LNCAP (cell line): ENCODE data around the gene IFIT2.

Experiments used
- TF ChIP-seq, protein P1 (sequence below): fragments of 450-650 bp; IDR thresholded peaks from 2 replicates; pipeline ENCODE4 v1.5.1; 2017; ENCODE audit warnings: mild to moderate bottlenecking

Gene IFIT2

DNA sequence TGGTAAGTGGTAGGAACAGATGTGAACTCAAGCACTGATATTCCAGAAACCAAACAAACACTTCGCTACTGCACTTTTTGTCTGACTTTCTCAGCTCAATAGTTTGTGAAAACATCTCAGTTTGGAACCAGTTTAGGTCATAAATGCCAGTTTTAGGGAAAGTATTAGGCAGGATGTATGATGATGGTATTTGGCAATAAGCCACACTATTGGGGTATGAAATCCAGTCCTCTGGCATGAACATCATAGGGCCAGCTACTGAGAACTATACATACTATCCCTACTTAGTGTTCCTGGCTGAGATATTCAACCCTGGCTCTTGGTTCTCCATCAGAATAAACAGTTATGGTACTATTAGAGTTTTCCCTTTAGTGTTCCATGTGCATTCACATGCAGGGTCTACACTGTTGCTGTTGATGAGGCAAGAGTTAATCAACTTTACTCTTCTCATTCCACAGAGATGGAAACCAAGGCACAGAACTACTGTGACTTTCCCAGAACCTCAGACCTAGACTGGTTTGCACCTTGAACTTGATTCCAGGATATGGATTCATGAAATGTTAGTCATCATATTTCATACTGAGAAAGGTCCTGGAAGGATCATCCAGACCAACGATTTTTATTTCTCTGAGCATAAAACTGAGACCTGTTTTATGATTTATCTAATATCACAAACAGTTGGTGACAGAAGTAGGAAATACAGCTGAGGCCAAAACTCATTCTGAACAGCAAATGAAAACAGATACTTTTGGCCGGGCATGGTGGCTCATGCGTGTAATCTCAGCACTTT is 20.0 kb upstream of the IFIT2 start:
- TF ChIP-seq, protein P1, sequence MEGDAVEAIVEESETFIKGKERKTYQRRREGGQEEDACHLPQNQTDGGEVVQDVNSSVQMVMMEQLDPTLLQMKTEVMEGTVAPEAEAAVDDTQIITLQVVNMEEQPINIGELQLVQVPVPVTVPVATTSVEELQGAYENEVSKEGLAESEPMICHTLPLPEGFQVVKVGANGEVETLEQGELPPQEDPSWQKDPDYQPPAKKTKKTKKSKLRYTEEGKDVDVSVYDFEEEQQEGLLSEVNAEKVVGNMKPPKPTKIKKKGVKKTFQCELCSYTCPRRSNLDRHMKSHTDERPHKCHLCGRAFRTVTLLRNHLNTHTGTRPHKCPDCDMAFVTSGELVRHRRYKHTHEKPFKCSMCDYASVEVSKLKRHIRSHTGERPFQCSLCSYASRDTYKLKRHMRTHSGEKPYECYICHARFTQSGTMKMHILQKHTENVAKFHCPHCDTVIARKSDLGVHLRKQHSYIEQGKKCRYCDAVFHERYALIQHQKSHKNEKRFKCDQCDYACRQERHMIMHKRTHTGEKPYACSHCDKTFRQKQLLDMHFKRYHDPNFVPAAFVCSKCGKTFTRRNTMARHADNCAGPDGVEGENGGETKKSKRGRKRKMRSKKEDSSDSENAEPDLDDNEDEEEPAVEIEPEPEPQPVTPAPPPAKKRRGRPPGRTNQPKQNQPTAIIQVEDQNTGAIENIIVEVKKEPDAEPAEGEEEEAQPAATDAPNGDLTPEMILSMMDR, result no peak

DNA sequence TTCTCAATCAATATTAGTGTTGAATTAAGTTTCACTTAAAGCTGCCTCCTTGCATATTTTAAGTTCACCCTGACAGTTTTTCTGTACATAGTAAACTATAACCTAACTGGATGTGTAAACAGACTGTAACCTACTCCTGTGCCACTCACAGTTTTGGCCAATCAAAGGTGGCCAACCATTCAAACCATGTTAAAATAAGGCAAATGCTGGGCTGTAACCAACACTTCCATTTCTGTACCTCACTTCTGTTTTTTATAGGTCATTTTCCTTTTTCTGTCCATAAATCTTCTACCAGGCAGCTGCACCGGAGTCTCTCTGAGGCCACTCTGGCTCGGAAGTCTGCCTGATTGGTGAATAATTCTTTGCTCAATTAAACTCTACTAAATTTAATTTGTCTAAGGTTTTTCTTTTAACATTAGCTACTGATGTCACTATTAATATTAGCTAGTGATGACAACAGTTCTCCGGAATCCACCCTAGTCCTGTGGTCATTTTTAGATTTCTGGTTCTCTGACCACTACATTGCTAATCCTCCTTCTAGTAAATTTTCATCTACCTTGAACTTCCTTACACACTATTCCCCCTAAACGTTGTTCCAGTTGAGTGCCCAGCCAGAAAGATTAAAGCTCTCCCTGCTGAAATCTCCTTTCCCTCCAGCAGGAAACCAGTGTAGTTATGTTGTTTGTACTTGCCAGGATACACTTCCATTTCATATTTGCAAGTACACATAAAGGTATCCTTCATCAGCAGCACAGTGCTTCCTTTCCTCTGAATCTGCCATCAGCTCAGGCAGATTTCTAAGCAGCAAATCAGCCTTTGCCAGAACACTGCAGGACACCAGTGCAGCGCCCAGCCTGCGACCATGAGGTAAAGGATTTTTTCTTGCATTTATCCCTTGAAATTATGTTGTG is 18.6 kb upstream of the IFIT2 start:
- TF ChIP-seq, protein P1, result no peak

DNA sequence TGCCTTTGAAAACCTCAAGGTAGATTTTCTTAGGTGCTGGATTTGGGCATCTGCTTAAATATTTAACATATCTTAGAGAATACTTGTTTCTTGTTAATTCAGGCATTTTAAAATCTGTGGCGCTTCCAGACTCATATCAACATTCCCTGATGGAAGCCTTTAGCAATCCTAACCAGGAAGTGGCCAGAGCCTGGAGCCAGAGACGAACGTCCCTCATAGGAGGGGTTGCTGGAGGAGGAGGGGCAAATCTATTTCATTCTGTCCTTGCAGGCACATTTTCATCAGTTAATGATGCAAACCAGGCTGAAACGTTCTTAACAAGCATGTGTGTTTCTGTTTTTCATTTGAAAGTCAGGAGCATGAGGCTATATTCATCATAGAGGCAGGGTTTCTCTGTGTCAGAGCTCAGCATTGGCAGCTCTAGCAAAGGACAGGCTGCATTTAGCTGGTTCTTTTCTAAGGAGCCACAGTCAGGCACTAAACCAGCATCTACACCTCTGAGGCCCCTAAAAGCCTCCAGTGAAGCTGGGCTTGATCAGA is 17.8 kb upstream of the IFIT2 start:
- TF ChIP-seq, protein P1, result no peak

DNA sequence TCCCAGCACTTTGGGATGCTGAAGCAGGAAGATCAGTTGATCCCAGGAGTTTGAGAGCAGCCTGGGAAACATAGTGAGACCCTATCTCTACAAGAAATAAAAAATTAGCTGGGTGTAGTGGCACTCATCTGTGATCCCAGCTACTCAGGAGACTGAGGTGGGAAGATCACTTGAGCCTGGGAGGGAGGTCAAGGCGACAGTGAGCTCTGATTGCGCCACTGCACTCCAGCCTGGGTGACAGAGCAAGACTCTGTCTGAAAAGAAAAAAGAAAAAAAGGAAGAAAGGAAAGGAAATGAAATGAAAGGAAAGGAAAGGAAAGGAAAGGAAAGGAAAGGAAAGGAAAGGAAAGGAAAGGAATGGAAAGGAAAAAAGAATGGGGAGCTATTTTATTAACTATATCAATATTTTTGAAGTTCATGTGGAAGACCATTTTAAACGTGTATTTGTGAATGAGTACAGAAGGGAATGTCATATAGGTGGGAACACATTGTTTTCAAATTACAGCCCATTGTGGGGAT is 7.1 kb upstream of the IFIT2 start:
- TF ChIP-seq, protein P1, result no peak

DNA sequence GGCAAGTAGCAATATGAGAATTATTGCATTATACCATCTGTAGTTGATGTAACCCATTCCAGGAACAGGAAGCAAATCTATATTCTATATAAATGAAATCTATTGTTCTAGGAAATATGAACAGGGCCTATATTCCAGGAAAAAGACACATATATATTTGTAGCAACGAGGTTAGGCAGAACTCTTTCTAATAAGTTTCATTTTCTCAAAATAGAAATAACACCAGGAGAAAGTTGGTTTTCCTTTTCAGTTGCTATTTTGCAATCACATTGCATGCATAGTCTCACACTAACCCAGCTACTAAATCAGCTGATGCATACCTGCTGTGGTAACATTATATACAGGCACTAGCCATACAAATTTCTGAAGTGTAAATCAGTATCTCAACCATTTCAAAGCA is 6.2 kb upstream of the IFIT2 start:
- TF ChIP-seq, protein P1, result no peak

DNA sequence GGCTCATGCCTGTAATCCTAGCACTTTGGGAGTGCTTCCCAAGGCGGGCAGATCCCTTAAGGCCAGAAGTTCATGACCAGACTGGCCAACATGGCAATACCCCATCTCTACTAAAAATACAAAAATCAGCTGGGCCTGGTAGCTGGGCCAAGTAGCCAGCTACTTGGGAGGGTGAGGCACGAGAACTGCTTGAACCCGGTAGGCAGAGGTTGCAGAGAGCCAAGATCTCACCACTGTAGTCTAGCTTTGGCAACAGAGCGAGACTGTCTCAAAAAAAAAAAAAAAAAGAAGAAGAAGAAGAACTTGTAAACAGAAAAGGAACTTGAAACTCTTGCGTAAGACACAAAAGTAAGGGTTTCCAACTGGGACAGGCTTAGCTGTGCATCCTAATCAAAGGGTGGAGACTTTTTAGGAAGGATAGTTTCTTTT is 5.6 kb upstream of the IFIT2 start:
- TF ChIP-seq, protein P1, result no peak

DNA sequence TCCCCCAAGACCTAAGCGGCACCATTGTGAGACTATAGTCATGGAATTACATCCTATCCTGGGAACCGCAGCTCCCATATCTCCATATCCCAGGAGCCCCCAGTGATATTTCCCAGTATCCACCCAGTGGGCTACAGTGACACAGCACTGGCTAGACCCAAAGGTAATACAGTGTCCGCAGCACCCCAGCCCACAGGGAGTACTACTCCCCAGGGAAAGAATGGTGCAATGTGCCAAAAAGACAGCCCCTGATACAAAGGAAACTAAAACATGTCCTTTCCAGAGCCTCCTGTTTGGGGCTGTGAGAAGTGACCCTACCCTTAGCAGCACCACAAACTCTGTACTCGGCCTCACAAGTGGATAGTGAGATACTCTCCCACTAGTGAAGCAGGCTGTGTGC is 4.5 kb upstream of the IFIT2 start:
- TF ChIP-seq, protein P1, result no peak
